ENCODE results near the gene MPST. TPM values are rescaled to one million over a fixed set of nuclear protein-coding genes. Genes with fewer than 3 reads are reported as not detected.

MPST gene
- polyA plus RNA-seq, 1 donor = 43.0 TPM

DNA sequence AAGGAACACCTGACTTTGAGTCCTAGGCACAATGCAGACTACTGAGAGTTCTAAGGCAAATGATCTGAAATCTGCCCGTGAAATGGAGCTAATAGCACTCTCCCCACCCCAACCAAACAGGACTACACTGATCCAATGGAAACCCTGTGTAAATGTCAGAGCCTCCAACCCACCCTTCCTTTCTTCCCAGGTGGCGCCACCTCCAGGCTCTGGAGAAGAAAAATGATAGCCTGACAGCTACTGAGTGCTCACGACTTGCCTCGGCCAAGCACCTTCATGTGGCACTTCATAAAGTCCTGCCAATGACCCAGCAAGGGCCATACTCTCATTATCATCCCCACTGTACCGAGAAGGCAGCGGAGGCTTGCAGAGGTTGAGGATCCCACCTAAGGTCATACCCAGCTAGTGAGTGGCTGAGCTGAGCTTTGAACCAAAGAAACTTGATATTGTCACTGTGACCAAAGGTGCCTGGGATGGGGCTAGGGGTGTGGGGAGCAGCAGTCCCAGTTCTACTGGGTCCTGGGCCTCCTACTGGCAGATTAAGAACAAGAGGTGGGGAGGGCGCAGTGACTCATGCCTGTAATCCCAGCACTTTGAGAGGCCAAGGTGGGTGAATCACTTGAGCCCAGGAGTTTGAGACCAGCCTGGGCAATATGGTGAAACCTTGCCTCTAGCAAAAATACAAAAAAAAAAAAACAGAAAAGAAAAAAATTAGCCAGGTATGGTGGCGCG, 20.8 kb upstream of the MPST start:
- DNase-seq = no peak

DNA sequence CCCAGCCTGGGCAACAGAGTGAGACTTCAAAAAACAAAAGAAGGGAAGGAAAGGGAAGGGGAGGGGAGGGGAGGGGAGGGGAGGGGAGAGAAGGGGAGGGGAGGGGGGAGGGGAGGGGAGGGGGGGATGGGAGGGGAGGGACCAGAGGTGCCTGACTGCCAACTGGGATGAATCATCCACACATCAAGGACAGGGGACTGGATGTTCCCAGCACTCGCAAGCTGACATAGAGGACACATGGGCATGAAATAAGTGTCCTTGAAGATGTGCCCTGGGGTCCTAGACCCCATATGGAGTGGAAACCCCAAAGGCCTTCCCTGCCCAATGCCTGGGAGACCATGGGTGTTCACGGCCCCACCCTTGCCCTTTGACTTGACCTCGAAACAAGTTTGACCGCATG, 20.1 kb upstream of the MPST start:
- DNase-seq = no peak

DNA sequence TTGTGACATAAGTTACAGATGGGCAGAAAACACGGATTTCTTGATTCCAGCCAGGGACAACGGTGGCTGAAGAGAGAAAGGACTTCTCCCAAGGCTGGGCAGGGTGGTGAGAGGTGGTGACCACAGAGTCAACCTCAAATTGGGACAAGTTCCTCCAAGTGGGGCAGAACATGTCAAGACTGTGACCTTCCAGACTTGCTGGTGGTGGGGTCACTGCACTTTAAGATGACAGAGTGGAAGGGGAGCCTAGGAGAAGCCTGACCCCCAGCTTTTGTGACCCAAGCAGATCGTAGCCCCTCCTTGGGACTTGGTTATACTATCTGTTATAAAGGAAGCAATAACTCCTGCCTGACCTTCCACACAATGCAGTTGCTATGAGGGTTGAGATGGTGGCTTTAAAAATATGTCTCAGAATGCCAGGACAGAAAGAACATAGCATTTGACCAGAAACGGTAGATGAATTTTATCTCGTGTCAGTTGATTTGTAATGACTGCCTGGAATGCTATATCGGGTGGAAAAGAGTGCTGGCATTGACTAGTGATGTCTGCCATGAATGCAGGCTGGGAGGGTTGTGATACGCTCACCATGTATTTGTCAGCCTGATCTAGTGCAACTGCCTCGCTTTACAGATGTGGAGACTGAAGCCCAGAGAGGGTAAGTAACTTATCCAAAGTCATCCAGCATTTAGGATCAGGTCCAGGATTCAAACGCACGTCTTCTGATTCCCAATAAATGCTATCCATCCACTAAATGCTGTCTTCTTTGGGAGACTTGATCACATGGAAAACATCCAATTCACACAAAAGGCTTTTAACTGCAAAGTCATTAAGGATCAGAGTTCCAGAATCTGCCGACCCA, 18.6 kb upstream of the MPST start:
- no peak for DNase-seq

DNA sequence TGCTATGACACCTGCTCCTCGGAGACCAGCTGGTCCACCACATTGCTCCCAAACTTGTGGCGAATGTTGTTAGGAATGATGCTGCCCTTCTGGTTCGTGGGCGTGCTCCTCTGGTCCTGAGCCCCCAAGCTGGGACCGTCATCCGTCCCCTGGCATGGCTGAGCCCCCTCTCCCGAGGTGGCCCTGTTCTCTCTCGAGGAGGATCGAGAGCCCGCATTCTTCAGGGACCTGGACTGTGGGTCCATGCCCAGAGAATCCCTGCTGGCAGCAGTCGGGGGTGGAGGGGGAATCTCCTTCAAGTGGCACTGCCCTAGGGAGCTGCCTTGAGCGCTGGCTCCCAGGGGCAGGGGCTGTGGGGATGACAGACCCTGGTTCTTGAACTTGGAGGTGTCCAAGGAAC, 17.7 kb upstream of the MPST start:
- DNase-seq = no peak

DNA sequence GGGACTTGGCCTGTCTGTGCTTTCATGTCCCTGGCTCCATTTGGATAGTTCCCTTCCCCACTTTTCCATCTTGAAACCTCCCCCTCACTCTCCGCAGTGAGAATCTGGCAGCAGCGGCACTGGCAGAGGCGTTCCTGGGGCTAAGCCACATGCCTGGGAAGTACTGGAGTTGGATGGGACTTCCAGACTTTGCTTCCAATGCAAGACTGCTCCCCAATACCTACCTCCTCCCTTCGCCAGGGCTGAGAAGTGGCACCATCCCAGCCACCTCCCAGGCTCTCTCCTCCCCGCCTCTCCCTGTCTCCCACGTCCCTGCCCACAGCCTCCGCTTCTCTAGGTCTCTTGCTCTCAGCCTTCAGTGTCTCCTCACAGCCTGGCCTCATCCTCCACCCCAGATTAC, 16.9 kb upstream of the MPST start:
- DNase-seq = no peak

DNA sequence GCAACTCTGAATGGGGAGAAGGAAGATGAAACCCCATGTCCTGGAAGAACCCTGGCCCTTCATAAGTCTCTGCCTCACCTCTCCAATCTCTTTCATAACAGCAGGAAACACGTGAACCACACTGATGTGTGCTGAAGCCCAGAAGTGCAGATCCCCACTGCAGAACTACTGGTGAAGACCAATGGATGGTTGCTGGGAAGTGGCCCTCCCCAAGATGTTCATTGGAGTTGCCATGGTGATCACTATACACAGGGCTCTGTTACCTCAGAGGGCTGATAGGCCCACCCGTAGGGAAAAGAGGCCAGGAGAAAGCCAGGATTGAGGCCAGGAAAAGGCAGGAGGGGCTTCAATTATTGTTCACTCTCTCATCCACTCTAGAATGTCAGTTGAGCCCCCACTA, 11.9 kb upstream of the MPST start:
- DNase-seq = no peak

DNA sequence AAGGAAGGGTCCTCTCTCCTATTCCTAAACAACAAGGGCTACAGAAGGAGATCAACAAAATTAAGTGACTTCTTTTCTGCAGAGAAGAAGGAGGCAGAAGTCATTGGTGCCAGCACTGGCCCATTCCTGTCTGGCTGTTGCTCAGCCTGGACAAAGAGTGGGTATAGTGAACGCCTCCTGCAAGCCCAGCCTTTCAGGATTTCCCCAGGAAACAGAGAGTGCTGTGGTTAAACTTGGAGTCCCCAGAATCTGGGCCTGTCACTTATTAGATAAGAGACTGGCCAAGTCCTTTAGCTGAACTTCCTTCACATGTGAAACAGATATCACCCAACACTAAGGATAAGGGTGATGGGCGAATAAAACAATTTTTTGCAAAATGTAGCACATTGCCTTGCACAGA, 11.2 kb upstream of the MPST start:
- no peak for DNase-seq

DNA sequence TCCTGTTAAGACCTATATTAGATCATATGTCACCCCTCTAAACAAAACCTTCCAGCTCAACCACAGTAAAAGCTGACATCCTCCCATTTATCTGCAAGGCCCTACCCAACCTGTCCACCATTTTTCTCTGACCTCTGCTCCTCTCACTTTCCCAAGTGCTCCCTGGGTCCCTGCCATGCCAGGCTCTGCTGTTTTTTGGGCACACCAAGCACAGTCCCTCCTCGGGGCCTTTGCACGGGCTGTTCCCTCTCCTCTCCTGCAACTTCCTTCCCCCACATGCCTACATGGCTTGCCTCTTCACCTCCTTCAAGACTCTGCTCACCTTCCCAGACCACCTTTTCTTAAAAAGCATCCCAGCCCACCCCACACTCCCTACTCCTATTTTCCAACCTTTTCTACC, 10.1 kb upstream of the MPST start:
- no peak for DNase-seq

DNA sequence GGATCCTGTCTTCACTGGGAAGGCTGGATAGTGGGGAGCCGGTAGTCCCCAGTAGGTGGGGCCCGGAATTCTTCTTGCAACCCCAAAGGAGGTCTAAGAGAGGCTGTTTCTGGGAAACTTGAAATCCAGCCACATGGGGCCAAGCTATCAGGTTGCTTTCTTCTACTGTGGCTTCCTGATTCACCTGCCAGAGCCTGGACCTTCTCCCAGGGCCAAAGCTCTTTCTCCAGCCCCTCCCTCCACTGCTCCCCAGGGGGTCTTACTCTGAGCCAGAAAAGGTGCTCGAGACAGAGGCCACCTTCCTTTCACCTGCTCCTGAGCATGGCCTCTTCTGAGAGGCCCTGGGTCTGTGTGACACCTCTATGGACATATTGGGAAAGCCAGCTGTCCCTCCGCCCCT, 9.4 kb upstream of the MPST start:
- DNase-seq = no peak

DNA sequence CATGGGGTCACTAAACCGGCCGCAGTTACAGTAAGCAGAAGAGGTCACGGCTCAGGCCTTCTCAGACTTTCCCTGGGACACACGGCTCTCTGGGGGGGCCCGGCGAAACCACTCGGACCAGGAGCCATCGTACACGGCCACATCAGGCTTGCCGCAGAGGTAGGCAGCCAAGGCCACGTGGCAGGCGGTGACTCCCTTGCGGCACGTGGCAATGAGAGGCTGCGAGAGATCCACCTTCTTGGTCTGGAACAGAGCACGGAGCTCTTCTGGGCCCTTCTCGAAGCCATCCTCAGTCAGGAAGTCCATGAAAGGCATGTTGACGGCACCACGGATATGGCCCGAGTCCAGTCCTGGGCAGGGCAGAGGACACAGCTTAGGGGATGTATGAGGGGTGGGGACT, 8.6 kb upstream of the MPST start:
- DNase-seq = no peak

DNA sequence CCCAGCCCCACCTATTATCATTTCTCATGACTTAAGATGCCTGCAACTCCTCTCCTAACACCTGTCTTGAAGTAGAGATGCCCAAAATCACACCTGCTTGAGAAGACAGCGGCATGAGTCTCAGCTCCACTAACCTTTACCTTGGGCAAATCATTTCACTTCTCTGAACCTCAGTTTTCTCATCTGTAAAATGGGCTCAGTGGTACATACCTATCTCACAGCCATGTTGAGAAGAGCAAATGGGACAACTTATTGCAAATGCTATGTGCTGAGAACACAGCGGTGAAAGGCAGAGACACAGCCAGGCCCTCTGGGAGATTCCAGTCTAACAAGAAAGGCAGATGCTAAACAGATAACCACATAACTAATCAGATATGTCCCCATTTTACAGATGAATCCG, 8.1 kb upstream of the MPST start:
- DNase-seq = no peak

DNA sequence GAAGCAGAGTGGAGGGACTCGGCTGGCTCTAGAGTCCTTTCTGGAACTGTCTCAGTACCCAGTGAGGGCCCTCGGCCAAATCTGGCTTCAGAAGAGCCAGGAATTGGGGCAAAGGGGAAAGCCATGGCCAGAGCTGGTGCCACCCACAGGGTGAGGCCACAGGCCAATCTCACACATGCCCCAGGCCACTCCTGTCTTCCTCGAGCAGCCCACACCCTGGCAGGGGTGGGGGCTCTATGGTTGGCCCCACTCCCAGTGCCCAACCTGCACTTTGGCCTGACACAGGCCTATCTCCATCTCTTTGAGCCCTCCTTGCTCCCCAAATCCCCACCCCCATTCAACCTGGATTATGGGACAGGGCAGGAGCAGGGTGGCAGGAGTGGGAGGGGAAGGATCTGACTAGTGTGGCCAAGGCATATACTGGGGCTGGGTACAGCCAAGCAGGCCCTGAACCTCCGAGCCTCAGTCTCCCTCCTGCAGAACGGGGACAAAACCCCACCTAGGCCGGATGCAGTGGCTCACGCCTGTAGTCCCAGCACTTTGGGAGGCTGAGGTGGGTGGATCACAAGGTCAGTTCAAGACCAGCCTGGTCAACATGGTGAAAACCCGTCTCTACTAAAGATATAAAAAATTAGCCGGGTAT, 7.2 kb upstream of the MPST start:
- no peak for DNase-seq

DNA sequence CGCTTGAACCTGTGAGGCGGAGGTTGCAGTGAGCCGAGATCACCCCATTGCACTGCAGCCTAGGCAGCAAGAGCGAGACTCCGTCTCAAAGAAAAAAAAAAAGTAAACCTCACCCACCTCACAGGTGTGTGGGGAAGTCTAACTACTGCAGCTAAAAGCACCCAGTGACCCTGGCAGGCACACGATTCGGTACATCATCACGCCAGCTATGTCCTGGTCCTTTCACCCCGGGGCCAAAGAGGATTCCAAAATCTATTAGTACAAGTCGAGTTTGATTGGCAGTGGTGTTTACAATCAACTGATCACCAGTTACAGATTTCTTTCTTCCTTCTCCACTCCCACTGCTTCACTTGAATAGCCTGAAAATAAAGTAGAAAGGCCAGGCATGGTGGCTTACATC, 6.6 kb upstream of the MPST start:
- DNase-seq = no peak

DNA sequence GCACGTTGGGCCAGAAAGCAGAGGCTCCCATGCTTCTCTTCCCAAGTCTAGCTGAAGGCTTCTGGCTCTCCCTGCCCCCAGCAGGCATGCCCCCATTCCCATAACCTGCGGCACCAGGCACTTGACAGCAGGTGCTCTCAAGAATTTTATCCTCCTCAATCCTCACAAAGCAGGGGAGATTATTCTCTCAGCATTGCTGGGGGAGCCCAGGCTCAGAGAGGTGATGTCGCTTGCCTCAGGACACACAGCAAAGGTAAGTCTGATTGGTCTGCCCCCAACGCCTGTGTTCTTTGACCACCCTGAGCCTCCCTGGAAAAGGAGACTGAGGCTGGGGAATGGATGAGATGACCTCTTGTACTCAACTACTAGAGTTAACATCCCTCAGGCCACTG, 5.1 kb upstream of the MPST start:
- no peak for DNase-seq

DNA sequence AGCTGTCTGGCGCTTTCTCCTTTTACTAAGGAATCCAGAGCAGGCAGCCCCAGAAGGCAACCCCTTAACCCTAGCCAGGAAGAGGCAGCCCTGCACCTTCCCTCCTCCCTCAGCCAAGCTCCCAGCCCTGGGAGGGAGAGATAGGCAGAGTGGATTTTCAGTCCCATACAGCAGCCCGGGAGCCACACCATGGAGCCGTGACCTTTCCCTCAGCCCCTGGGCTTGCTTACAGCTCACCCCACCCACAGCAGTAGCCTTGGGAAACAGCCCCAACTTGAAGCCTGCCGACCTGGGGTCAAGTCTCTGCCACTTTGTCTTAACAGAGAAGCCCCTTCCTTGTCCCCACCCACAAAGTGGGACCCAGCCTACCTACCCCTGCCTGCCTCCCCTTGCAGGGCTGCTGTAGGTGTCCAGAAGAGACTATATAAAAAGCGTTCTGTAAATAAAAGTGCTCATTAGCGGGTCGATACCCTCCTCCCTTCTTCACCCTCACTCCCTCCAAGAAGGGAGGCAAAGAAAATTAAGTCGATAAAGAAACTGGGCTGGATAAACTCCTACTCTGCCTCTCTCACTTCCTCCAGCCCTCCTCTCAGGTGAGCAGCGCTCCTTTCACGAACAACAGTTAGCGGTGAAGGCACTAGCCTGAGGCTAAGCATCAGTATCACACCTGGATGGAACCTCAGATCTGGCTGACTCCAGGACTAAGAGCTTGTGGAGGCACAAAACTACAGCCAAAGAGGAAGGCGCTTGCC, 4.5 kb upstream of the MPST start:
- no peak for DNase-seq

DNA sequence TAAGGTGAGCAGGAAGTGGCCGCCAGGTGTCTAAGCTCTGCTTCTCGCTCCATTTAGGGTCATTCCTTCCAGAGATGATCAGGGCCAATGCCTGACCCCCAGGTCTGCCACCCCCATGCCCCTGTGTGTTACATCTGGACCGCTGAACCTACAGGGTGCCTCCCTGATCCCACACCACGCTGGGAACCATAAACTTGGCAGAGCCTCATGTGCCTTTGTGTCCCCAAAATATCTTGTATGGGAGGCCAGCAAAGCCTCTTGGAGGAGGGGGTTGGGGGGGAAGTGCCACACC, 4.0 kb upstream of the MPST start:
- no peak for DNase-seq

DNA sequence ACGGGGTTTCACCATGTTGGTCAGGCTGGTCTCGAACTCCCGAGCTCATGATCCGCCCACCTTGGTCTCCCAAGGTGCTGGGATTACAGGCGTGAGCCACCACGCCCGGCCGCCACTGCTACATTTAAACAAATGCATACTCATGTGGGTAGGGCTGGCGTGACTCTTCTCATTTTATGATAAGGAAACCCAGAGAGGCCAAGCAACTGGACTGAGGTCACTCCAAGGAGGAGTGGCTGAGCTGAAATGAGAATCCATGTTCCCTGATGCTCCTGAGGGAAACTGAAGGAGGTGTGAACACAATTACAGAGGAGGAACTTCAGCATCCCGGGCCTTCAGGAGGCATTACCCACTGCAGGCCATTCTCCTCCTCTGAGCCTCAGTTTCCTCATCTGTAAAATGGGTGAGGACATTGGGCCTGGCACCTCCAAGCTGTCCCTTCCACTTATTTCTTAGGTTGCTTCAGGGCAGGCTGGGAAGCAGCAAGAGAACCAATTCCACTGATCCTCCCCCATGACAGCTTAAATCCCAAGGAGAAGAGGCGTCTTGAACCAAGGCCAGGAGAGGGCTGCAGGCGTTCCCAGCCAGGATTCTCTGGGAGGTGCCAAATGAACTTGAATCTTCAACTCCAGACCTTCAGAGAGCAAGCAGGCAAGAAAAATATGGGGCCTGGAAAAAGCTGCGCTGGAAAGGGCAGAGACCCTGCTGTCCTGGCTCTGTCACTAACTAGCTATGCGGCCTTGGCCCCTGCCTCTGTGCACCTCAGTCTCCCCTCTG, 3.2 kb upstream of the MPST start:
- no peak for DNase-seq

DNA sequence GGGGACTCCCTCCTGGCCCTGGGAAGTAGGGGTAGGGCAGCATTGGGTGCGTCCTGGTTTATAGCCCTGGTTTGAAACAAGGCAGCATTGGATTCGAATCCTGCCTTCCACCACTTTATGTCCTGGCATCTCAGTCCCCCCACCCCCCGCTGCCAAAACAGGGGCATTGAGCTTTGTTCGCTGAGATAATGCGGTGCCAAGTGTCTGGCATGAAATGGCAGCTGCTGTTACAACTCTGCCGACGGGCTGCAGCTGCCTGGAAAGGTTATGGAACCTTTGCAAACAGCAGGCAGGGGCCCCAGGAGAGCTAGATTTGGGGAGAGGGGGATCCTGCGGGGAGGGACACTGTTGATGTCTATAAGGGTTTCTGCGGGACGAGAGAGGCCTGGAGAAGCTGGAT, 2.2 kb upstream of the MPST start:
- DNase-seq = no peak

DNA sequence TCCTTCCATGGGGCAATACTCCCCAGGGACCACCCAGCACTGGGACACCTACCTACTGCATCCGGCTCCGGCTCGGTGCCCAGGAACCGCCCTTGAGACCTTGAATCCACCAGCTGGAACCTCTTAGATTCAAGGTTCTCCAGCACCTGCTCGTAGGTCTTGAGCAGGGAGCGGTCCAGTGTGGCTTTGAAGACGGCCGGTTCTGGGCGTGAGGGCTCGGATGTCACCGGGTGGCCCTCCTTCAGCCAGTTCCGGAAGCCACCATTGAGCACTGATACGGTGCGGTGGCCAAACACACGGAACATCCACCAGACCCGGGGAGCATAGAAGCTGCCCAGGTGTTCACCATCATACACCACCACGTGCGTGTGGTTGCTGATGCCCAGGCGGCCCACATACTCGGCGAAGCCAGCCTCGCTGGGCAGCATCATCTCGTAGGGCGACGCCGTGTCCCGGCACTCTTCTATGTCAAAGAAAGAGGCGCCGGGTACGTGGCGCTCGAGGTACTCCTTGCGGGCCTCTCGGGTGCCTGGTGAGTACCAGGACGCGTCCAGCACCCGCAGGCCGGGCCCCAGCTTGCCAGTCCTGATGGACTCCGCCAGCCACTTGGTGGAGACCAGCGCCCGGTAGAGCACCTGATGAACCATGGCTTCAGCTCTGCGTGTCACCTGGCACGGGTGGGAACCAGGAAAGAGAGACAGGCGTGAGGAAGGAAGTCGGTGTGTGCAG, 1.3 kb upstream of the MPST start:
- no peak for DNase-seq

DNA sequence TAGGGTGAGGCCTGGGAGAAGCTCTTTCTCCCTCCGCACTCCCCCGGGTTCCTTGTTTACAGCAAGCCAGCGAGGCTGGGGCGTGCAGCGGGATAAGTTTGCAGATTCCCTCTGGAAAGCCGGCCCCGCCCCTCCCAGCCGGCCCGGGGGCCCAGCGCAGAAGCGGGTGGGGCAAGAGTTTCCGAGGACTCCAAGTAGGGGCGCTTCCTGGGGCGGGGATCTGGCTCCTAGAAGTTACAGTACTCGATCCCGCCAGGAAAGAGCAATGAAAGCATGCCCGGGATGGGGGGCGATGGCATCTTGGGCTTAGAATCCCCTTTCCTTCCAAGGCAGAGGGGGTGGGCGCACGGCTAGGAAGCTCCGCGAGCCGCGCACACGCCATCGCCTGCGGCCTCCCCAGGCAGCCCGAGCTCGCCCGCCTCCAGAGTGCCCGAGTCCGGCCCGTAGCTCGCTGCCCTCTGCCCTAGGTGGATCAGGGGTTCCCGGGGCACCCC, 680 bp upstream of the MPST start:
- peak; percentile 54 for DNase-seq

DNA sequence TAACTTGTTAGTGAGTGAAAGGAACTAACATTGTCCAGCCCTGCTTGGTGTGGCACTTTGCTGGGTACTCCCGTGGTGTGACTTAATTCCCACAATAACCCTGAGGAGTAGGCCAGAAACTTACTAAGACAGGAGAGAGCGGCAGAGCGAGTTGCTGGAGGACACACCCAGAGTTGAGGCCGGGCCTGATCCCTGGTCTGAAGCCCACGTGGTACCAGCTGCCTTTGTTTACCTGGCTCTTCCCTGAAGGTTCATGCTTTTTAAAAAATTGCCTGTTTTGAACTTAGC, 594 bp downstream of the MPST start:
- no peak for DNase-seq

All from left kidney (tissue), 2 donors.